ENCODE data around the gene REM1.

The REM1 gene

DNA sequence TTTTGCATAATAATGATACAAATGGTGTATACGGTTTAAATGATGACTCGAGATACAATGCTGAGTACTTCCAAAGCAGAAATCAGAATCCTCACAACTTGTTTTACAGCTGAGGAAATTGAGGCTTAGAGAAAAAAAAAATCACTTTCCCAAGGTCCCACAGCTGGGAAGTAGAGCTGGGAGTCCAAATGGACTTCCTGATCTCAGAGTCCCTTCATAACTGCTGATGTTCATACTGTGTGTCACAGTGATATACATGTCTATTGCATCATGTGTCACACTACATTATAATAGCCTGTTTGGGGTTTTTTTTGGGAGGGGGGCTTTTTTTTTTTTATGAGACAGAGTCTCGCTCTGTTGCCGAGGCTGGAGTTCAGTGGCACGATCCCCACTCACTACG lies 47.6 kb downstream of the REM1 start:
- in situ Hi-C loops (cut with MboI; ENCODE audit: low pct_unique_long_range_greater_than_20kb, low sequenced_read_pairs, unreplicated experiment), result no loop called here
- TF ChIP-seq, protein P1, sequence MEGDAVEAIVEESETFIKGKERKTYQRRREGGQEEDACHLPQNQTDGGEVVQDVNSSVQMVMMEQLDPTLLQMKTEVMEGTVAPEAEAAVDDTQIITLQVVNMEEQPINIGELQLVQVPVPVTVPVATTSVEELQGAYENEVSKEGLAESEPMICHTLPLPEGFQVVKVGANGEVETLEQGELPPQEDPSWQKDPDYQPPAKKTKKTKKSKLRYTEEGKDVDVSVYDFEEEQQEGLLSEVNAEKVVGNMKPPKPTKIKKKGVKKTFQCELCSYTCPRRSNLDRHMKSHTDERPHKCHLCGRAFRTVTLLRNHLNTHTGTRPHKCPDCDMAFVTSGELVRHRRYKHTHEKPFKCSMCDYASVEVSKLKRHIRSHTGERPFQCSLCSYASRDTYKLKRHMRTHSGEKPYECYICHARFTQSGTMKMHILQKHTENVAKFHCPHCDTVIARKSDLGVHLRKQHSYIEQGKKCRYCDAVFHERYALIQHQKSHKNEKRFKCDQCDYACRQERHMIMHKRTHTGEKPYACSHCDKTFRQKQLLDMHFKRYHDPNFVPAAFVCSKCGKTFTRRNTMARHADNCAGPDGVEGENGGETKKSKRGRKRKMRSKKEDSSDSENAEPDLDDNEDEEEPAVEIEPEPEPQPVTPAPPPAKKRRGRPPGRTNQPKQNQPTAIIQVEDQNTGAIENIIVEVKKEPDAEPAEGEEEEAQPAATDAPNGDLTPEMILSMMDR (IDR thresholded peaks at IDR 0.05; ENCODE audit: extremely low read depth, insufficient read depth, missing control alignments), result no peak
- DNase-seq (ENCODE audit: low spot score), result no peak

DNA sequence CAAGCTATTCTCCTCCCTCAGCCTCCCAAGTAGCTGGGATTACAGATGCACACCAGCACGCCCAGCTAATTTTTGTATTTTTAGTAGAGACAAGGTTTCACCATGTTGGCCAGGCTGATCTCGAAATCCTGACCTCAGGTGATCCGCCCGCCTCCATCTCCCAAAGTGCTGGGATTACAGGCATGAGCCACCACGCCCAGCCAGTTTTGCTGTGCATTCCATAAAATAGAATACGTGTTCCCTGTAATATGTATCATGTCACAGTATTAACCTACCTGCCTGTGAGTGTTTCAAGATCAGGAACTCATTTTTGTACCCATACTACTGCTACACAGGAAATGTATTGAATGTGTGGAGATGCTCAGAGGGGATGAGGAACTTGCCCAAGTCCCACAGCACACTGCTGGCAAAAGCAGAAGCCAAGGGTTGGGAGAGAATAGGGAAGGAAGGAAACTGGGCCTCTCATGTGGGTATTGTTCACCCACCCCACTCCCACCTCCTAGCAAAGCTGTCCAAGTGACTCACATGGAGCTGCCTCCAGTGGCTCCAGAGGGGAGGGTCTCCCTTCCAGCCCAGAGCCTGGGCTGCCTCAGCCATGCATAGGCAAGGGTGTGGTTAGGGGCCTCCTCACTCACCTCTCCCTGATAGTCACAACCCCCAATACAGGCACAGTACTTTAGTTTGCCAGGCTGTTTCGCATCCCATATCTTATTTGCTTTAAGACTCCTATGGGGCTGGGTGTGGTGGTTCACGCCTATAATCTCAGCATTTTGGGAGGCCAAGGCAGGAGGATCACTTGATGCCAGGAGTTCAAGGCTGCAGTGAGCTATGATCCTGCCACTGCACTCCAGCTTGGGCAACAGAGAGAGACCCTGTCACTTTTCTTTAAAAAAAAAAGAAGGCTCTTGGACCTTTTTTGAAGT lies 48.5 kb downstream of the REM1 start:
- in situ Hi-C loops (cut with MboI; ENCODE audit: low pct_unique_long_range_greater_than_20kb, low sequenced_read_pairs, unreplicated experiment), result no loop called here
- no peak for DNase-seq (ENCODE audit: low spot score)

DNA sequence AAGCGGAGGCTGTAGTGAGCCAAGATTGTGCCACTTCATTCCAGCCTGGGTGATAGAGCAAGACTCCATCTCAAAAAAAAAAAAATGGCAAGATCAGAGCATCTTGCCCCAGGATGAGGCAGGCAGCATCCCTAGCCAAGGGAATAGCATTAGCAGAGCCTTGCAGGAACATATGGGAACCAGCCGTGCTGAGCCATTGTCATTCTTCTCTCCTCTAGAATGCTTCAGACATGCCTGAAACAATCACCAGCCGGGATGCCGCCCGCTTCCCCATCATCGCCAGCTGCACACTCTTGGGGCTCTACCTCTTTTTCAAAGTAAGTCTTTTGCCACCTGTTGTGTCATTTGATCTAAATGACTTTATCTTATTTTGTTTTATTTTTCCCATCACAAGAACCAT lies 52.2 kb downstream of the REM1 start:
- TF ChIP-seq, protein P1 (IDR thresholded peaks at IDR 0.05; ENCODE audit: extremely low read depth, insufficient read depth, missing control alignments), result no peak
- in situ Hi-C loops (cut with MboI; ENCODE audit: low pct_unique_long_range_greater_than_20kb, low sequenced_read_pairs, unreplicated experiment), result no loop called here
- no peak for DNase-seq (ENCODE audit: low spot score)

More for the DNA sequence above, 48.5 kb downstream of the REM1 start:
- TF ChIP-seq, protein P1 (IDR thresholded peaks at IDR 0.05; ENCODE audit: extremely low read depth, insufficient read depth, missing control alignments), result no peak

All from GM13977 (cell line).